H1 (cell line): Measurements from ENCODE around the gene MVP. TPM values are rescaled to one million over a fixed set of nuclear protein-coding genes. Genes with fewer than 3 reads are reported as not detected.

Source experiments
- CTCF ChIA-PET: fragments of 300-600 bp; sonication (Branson Sonifier 250); formaldehyde crosslinking; loops from one replicate; lab custom pipeline; 2021; ENCODE audit not compliant: partially characterized antibody; lab: Charles Lee
- POLR2A ChIA-PET: fragments of 300-600 bp; sonication (Branson Sonifier 250); formaldehyde crosslinking; loops from one replicate; lab custom pipeline; 2021; ENCODE audit warnings: inconsistent platforms; ENCODE audit not compliant: partially characterized antibody; lab: Charles Lee
- DNase-seq, 2 experiments: peaks; one replicate each; pipeline versions ENCODE4 v3.0.0 to v3.0.0-alpha.2; 2010 to 2022; ENCODE audit warnings: low spot score in 2 of 2, low read depth in 1 of 2, mixed read lengths in 1 of 2
- FAIRE-seq: peaks from 2 replicates; lab custom pipeline; 2011; peaks lifted over from hg19 to GRCh38; lab: Jason Lieb, UNC
- H2AFZ ChIP-seq: 2 replicates; pipeline ENCODE4 v1.8.1; 2012; ENCODE audit warnings: low read length, inconsistent platforms
- H2AK5ac ChIP-seq: 2 replicates; pipeline ENCODE4 v1.6.1; 2013; ENCODE audit warnings: low read depth, low read length
- H2BK120ac ChIP-seq: replicated peaks from 2 replicates; pipeline ENCODE3; 2013; ENCODE audit warnings: low read depth, low read length, inconsistent platforms
- H2BK12ac ChIP-seq: 2 replicates; pipeline ENCODE4 v1.6.1; 2013; ENCODE audit warnings: low read depth, low read length
- H2BK15ac ChIP-seq: 2 replicates; pipeline ENCODE4 v1.6.1; 2013; ENCODE audit warnings: low read length
- H2BK20ac ChIP-seq: 2 replicates; pipeline ENCODE4 v1.6.1; 2013; ENCODE audit warnings: low read length
- H2BK5ac ChIP-seq: 2 replicates; pipeline ENCODE4 v1.6.1; 2013; ENCODE audit warnings: low read depth, low read length
- H3K14ac ChIP-seq: 2 replicates; pipeline ENCODE4 v1.6.1; 2013; ENCODE audit warnings: inconsistent platforms; ENCODE audit not compliant: insufficient read length
- H3K18ac ChIP-seq: 2 replicates; pipeline ENCODE4 v1.6.1; 2013; ENCODE audit warnings: low read length; ENCODE audit errors: extremely low read depth
- H3K23ac ChIP-seq: 2 replicates; pipeline ENCODE4 v1.6.1; 2013; ENCODE audit warnings: inconsistent platforms; ENCODE audit not compliant: insufficient read length
- H3K23me2 ChIP-seq: 2 replicates; pipeline ENCODE4 v1.6.1; 2013; ENCODE audit warnings: low read depth, low read length
- H3K27ac ChIP-seq: 2 replicates; pipeline ENCODE4 v1.6.1; 2011; ENCODE audit warnings: low read depth, low read length, inconsistent platforms
- H3K27me3 ChIP-seq, 4 experiments: replicated peaks in 1 of 4; 1 replicate in 1 of 4; 2 replicates in 3 of 4; pipeline versions ENCODE4 v1.6.1 to v1.8.1; 2011 to 2013; ENCODE audit warnings: low read length in 3 of 4, mild to moderate bottlenecking in 3 of 4, inconsistent platforms in 2 of 4, mixed read lengths in 2 of 4, moderate library complexity in 1 of 4; ENCODE audit not compliant: control insufficient read depth in 3 of 4, insufficient read depth in 3 of 4; ENCODE audit errors: extremely low read depth in 1 of 4
- H3K36me3 ChIP-seq, 4 experiments: 2 replicates each; pipeline versions ENCODE4 v1.6.1 to v1.8.1; 2011 to 2013; ENCODE audit warnings: mild to moderate bottlenecking in 4 of 4, low read length in 3 of 4, moderate library complexity in 2 of 4, control low read depth in 1 of 4, inconsistent platforms in 1 of 4; ENCODE audit not compliant: insufficient read depth in 4 of 4, control insufficient read depth in 2 of 4
- H3K4ac ChIP-seq: replicated peaks from 2 replicates; pipeline ENCODE3; 2013; ENCODE audit warnings: low read length, low read depth, mixed read lengths, inconsistent platforms; ENCODE audit not compliant: insufficient read length
- H3K4me1 ChIP-seq, 4 experiments: replicated peaks in 1 of 4; 1 replicate in 1 of 4; 2 replicates in 3 of 4; pipeline versions ENCODE4 v1.6.1 to v1.8.1; 2011 to 2013; ENCODE audit warnings: low read length in 3 of 4, inconsistent platforms in 2 of 4, mixed read lengths in 1 of 4; ENCODE audit not compliant: insufficient read depth in 4 of 4, control insufficient read depth in 3 of 4
- H3K4me2 ChIP-seq, 2 experiments: 2 replicates each; pipeline versions ENCODE4 v1.6.1 to v1.8.1; 2011 to 2013; ENCODE audit warnings: low read depth in 2 of 2, low read length in 2 of 2, control low read depth in 1 of 2, inconsistent platforms in 1 of 2, mild to moderate bottlenecking in 1 of 2; ENCODE audit not compliant: insufficient read depth in 1 of 2
- H3K4me3 ChIP-seq, 4 experiments: fragments of 200-600, 300-600 bp in 1 of 4; sonication (generic), shearing (Covaris generic), sonication (Bioruptor Twin) in 1 of 4; 2 replicates each; pipeline versions ENCODE4 v1.5.1 to v1.8.1; 2011 to 2016; ENCODE audit warnings: low read length in 4 of 4, low read depth in 3 of 4, control low read depth in 2 of 4, inconsistent platforms in 2 of 4, mild to moderate bottlenecking in 2 of 4, mixed read lengths in 1 of 4, moderate library complexity in 1 of 4; ENCODE audit not compliant: insufficient read depth in 2 of 4; ENCODE audit errors: extremely low read depth in 1 of 4
- H3K56ac ChIP-seq: replicated peaks from 2 replicates; pipeline ENCODE3; 2013; ENCODE audit warnings: low read depth, mild to moderate bottlenecking, mixed read lengths, low read length, inconsistent platforms; ENCODE audit not compliant: insufficient read length
- H3K79me1 ChIP-seq: 2 replicates; pipeline ENCODE4 v1.6.1; 2013; ENCODE audit warnings: low read depth, low read length, control low read depth
- H3K79me2 ChIP-seq, 2 experiments: 2 replicates each; pipeline versions ENCODE4 v1.6.1 to v1.8.1; 2012 to 2013; ENCODE audit warnings: low read length in 2 of 2, mild to moderate bottlenecking in 2 of 2, inconsistent platforms in 1 of 2; ENCODE audit not compliant: insufficient read depth in 2 of 2, control insufficient read depth in 1 of 2
- H3K9ac ChIP-seq, 4 experiments: replicated peaks in 1 of 4; 1 replicate in 1 of 4; 2 replicates in 3 of 4; pipeline versions ENCODE4 v1.6.1 to v1.8.1; 2011 to 2013; ENCODE audit warnings: low read depth in 3 of 4, low read length in 3 of 4, control low read depth in 2 of 4, mild to moderate bottlenecking in 2 of 4, moderate library complexity in 2 of 4, inconsistent platforms in 1 of 4; ENCODE audit errors: extremely low read depth in 1 of 4
- H3K9me3 ChIP-seq, 2 experiments: 2 replicates each; pipeline versions ENCODE4 v1.6.1 to v1.8.1; 2012 to 2013; ENCODE audit warnings: mild to moderate bottlenecking in 2 of 2, moderate library complexity in 2 of 2, control low read depth in 1 of 2, inconsistent platforms in 1 of 2, low read depth in 1 of 2, low read length in 1 of 2, mixed read lengths in 1 of 2; ENCODE audit not compliant: insufficient read depth in 2 of 2
- H4K20me1 ChIP-seq, 2 experiments: replicated peaks in 1 of 2; 2 replicates each; pipeline versions ENCODE3 to v1.8.1; 2011 to 2013; ENCODE audit warnings: inconsistent platforms in 2 of 2, low read length in 2 of 2, mild to moderate bottlenecking in 1 of 2; ENCODE audit not compliant: insufficient read depth in 2 of 2, control insufficient read depth in 1 of 2
- H4K5ac ChIP-seq: 2 replicates; pipeline ENCODE4 v1.6.1; 2013; ENCODE audit warnings: low read length, low read depth, mixed read lengths, inconsistent platforms; ENCODE audit not compliant: insufficient read length
- H4K8ac ChIP-seq: 2 replicates; pipeline ENCODE4 v1.8.0; 2013; ENCODE audit warnings: mild to moderate bottlenecking, moderate library complexity, low read length, inconsistent platforms; ENCODE audit not compliant: insufficient read depth; ENCODE audit errors: extremely low read depth
- H4K91ac ChIP-seq: replicated peaks from 2 replicates; pipeline ENCODE3; 2013; ENCODE audit warnings: low read length, mixed read lengths, inconsistent platforms; ENCODE audit not compliant: insufficient read length
- RAD21 ChIP-seq, 2 experiments: IDR thresholded peaks in 1 of 2; conservative IDR thresholded peaks in 1 of 2; 2 replicates each; pipeline ENCODE4 v1.6.1; 2011; ENCODE audit warnings: low read depth in 2 of 2, low read length in 2 of 2, improper control_type of control experiment in 1 of 2, inconsistent platforms in 1 of 2, mild to moderate bottlenecking in 1 of 2, moderate library complexity in 1 of 2
- TBP ChIP-seq: IDR thresholded peaks from 2 replicates; pipeline ENCODE4 v1.6.1; 2011; ENCODE audit warnings: low read depth, low read length, improper control_type of control experiment
- TEAD4 ChIP-seq: IDR thresholded peaks from 2 replicates; pipeline ENCODE4 v1.6.1; 2012; ENCODE audit warnings: low read depth, low read length, inconsistent platforms, mixed read lengths
- USF2 ChIP-seq: IDR thresholded peaks from 2 replicates; pipeline ENCODE4 v1.6.1; 2011; ENCODE audit warnings: low read length, improper control_type of control experiment
- YY1 ChIP-seq: IDR thresholded peaks from 2 replicates; pipeline ENCODE4 v1.6.1; 2011; ENCODE audit warnings: low read depth, mild to moderate bottlenecking, low read length
- WGBS, 2 experiments: shearing (Covaris generic) in 1 of 2; methylation state at CpG; one replicate each; pipeline versions ENCODE4 v1.1.6 to v1.1.7; 2013 to 2015; ENCODE audit warnings: low lambda C conversion rate in 2 of 2, mixed read lengths in 2 of 2, inconsistent platforms in 1 of 2, low coverage in 1 of 2, missing lambda C conversion rate in 1 of 2; ENCODE audit not compliant: insufficient replicate concordance in 2 of 2, insufficient coverage in 1 of 2, insufficient read length in 1 of 2; ENCODE audit errors: extremely low coverage in 1 of 2, missing lambda C conversion rate in 1 of 2; 5-methylcytosine and 5-hydroxymethylcytosine counted together
- polyA plus RNA-seq, 7 experiments: library from polyadenylated mRNA; depleted of rRNA in 3 of 7; stranded (reverse) in 5 of 7; unstranded in 2 of 7; fragments of >200 nt in 5 of 7; fragments of 200-250 nt in 2 of 7; gene quantifications; 1 replicate in 5 of 7; 2 replicates in 1 of 7; 4 replicates in 1 of 7; pipeline versions ENCODE4 v1.2.1 to v1.2.3, GENCODE V29; 2011 to 2013; ENCODE audit warnings: missing spikeins in 2 of 7, mixed read lengths in 2 of 7
- total RNA-seq: library from RNA; stranded (reverse); fragmentation: NEBNext Ultra II Directional; extraction: Animal tissue kit (Norgen Biotek cat#: 25700); gene quantifications from 2 replicates; pipeline ENCODE4 v1.2.1, GENCODE V29; 2021
- TF ChIP-seq, protein P1 (sequence below): IDR thresholded peaks from 2 replicates; pipeline ENCODE4 v1.6.1; 2012; ENCODE audit warnings: inconsistent platforms
- TF ChIP-seq, protein P2 (sequence below), 3 experiments: IDR thresholded peaks; 1 replicate in 2 of 3; 2 replicates in 1 of 3; pipeline versions ENCODE4 v1.5.1 to v1.6.1; 2011; ENCODE audit warnings: low read length in 3 of 3, mild to moderate bottlenecking in 3 of 3, inconsistent platforms in 2 of 3, low read depth in 1 of 3, moderate library complexity in 1 of 3; ENCODE audit not compliant: insufficient read depth in 1 of 3; ENCODE audit errors: control extremely low read depth in 1 of 3

MVP gene
- total and polyA plus RNA-seq, 2 of the 8 experiments (the other 6 are each of a cell fraction or from before 2014, with no cell fraction given) = 1.9 TPM

DNA sequence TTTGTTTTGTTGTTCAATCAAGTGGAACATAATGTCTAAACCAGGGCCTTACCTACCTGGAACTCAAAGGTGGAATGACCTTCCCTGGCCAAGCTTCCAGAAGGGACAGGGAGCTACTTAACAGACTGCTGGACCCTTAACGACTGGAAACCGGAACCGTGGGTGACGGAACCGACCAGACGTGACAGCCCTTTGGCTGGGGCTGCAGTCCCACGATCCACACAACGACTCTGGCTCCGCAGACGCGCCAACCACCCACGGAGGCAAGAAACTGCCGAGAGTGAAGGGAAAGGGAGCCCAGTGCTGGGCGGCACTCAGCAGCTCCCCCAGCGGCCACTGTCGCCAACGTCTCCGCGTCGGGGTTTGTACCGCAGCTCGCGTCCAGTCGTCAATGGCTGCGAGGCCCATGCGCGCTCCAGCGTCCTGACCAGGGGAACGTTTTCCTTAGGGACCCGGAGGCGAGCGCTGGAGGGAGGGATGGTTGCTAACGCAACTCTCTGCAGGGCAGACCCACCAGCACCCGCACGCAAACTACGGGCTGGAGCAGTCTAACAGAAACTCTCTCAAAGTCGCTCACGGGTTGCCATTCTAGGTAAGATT, 35.3 kb upstream of the MVP start:
- Histone ChIP-seq H3K9ac (0 out of 7 replicates have a peak overlapping the region, but pooled peaks of 1 of the 4 experiments have one; percentile 2), H4K5ac (peak overlapping the region; percentile 61), H3K18ac (peak overlapping the region; percentile 71; the same call in 1 of the 2 replicates), H2BK5ac (peak overlapping the region; percentile 52; the same call in 1 of the 2 replicates), H2AFZ (peak overlapping the region; percentile 100), H3K27me3 (peaks cover 0 to under 1% (median 0%) of the 10 kb centered on the region in 4 experiments; a peak in 2 of 7 replicates), H4K20me1 (no peaks in the 10 kb centered on the region), H3K4me2 (peak overlapping the region; percentile 28 to 70), H2BK15ac (0 out of 2 replicates have a peak overlapping the region, but pooled peaks have one; percentile 72), H3K23ac (no peak overlapping the region), H2BK12ac (peak overlapping the region; percentile 86), H3K79me1 (no peaks in the 10 kb centered on the region), H3K4me1 (peaks cover 0 to 8% (median 2%) of the 10 kb centered on the region in 4 experiments; a peak in 4 of 7 replicates), H4K8ac (peak overlapping the region; percentile 87), H2BK120ac (peak overlapping the region; percentile 94), H3K27ac (no peak overlapping the region), H3K56ac (no peak overlapping the region), H2BK20ac (0 out of 2 replicates have a peak overlapping the region, but pooled peaks have one; percentile 40), H3K9me3 (no peaks in the 10 kb centered on the region), H3K79me2 (no peaks in the 10 kb centered on the region), H3K4ac (peak overlapping the region; percentile 7), H3K36me3 (no peaks in the 10 kb centered on the region), H3K23me2 (peaks cover 6% of the 10 kb centered on the region), H3K14ac (no peak overlapping the region), H2AK5ac (no peak overlapping the region), H3K4me3 (peak overlapping the region; percentile 4 to 50 (median 33); a peak in 6 of 8 replicates), H4K91ac (peak overlapping the region; percentile 91)
- POLR2A ChIA-PET = interaction anchor here (0.5 to 2.8 kb wide), 19 partner anchors 11 to 280 kb away, joined by 3 to 10 read pairs (median 5); partner anchors contain the start of genes ALDOA and MAZ
- DNase-seq (peak; percentile 70 to 95), FAIRE-seq (no peak)
- CTCF ChIA-PET = interaction anchor here (0.7 to 4.3 kb wide), 31 partner anchors 9 to 255 kb away, joined by 3 to 29 read pairs (median 4); no protein-coding TSS in a partner anchor
- WGBS, 2 experiments = 4% methylated on average over 38 of the region's 38 CpGs; no CpG with 5 or more reads in 1 of the 2 experiments
- TF ChIP-seq USF2 (peak; percentile 64), YY1 (peak; percentile 91), RAD21 (IDR thresholded peaks at IDR 0.05 in 1 of 2, conservative IDR thresholded peaks at IDR 0.05 in 1 of 2; ENCODE audit: low read depth in 2 of 2, low read length in 2 of 2) (peak; percentile 54 to 68), TEAD4 (peak; percentile 63; the same call in 1 of the 2 replicates), TBP (peak; percentile 71; the same call in 1 of the 2 replicates)
- TF ChIP-seq, protein P1, sequence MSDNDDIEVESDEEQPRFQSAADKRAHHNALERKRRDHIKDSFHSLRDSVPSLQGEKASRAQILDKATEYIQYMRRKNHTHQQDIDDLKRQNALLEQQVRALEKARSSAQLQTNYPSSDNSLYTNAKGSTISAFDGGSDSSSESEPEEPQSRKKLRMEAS = peak; percentile 86
- TF ChIP-seq, protein P2, sequence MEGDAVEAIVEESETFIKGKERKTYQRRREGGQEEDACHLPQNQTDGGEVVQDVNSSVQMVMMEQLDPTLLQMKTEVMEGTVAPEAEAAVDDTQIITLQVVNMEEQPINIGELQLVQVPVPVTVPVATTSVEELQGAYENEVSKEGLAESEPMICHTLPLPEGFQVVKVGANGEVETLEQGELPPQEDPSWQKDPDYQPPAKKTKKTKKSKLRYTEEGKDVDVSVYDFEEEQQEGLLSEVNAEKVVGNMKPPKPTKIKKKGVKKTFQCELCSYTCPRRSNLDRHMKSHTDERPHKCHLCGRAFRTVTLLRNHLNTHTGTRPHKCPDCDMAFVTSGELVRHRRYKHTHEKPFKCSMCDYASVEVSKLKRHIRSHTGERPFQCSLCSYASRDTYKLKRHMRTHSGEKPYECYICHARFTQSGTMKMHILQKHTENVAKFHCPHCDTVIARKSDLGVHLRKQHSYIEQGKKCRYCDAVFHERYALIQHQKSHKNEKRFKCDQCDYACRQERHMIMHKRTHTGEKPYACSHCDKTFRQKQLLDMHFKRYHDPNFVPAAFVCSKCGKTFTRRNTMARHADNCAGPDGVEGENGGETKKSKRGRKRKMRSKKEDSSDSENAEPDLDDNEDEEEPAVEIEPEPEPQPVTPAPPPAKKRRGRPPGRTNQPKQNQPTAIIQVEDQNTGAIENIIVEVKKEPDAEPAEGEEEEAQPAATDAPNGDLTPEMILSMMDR (IDR thresholded peaks at IDR 0.05; ENCODE audit: control extremely low read depth in 1 of 3, insufficient read depth in 1 of 3, low read depth in 1 of 3, low read length in 3 of 3) = peak; percentile 85 to 98 (median 97)
